Measurements from ENCODE around the gene CDK4.

DNA sequence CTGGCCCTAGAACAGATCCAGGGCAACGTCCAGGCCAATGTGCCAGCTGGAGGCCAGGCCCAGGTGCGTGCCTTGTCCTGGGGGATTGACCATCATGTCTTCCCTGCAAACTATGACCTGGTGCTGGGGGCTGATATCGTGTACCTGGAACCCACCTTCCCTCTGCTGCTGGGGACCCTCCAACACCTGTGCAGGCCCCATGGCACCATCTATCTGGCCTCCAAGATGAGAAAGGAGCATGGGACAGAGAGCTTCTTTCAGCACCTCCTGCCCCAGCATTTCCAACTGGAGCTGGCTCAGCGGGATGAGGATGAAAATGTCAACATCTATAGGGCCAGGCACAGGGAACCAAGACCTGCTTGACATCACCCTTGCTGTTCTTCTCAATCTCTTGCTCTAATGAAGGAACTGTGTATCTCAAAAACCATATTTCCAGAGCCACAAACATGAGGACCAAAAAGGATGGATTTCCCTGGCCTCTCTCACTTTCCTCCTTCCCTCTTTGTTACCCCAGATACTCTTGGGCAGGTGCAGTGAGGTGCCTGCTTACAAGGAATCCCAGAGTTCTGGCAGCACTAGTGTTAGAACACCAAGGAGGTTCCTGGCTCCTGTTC, 28.3 kb upstream of the CDK4 start:
- TF ChIP-seq POLR2A (IDR thresholded peaks at IDR 0.05) (no peak), POLR2AphosphoS5 (IDR thresholded peaks at IDR 0.05) (no peak), EP300 (IDR thresholded peaks at IDR 0.05) (no peak)
- TF ChIP-seq, protein P1, sequence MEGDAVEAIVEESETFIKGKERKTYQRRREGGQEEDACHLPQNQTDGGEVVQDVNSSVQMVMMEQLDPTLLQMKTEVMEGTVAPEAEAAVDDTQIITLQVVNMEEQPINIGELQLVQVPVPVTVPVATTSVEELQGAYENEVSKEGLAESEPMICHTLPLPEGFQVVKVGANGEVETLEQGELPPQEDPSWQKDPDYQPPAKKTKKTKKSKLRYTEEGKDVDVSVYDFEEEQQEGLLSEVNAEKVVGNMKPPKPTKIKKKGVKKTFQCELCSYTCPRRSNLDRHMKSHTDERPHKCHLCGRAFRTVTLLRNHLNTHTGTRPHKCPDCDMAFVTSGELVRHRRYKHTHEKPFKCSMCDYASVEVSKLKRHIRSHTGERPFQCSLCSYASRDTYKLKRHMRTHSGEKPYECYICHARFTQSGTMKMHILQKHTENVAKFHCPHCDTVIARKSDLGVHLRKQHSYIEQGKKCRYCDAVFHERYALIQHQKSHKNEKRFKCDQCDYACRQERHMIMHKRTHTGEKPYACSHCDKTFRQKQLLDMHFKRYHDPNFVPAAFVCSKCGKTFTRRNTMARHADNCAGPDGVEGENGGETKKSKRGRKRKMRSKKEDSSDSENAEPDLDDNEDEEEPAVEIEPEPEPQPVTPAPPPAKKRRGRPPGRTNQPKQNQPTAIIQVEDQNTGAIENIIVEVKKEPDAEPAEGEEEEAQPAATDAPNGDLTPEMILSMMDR (IDR thresholded peaks at IDR 0.05), result no peak

All from stomach (tissue), 4 donors.